Medulla oblongata (tissue), 1 donor: ENCODE measurements around the gene OXLD1.

Experiments
- DNase-seq: peaks from one replicate; pipeline ENCODE4 v3.0.0-alpha.2; 2015; ENCODE audit errors: extremely low spot score

OXLD1 gene

GRCh38 chr17:81702934-81703746 lies 36.7 kb upstream of the OXLD1 start, which contains the start of gene MRPL12:
Gene MRPL12 (plus strand): TSS chr17:81703367. CDS start chr17:81703502, 135 bp downstream.
- DNase-seq = peak; percentile 98

- DNase-seq = no peak
These were observed 35.1 kb upstream of the OXLD1 start for GRCh38 chr17:81701288-81702071.

GRCh38 chr17:81700353-81701287 lies 34.2 kb upstream of the OXLD1 start:
- no peak for DNase-seq

GRCh38 chr17:81697261-81698044 lies 31.0 kb upstream of the OXLD1 start:
- DNase-seq = no peak

- DNase-seq = no peak
These were observed 30.0 kb upstream of the OXLD1 start for GRCh38 chr17:81696218-81696941.

- no peak for DNase-seq
These were observed 29.4 kb upstream of the OXLD1 start for GRCh38 chr17:81695801-81696200.

- DNase-seq = no peak
These were observed 28.8 kb upstream of the OXLD1 start for GRCh38 chr17:81695211-81695610.

GRCh38 chr17:81694810-81695209 lies 28.4 kb upstream of the OXLD1 start:
- DNase-seq = no peak

- no peak for DNase-seq
These were observed 27.3 kb upstream of the OXLD1 start for GRCh38 chr17:81693509-81694210.

GRCh38 chr17:81691608-81692007 lies 25.2 kb upstream of the OXLD1 start:
- DNase-seq = no peak

- no peak for DNase-seq
These were observed 24.8 kb upstream of the OXLD1 start for GRCh38 chr17:81691196-81691595.

- DNase-seq = no peak
These were observed 24.1 kb upstream of the OXLD1 start for GRCh38 chr17:81690549-81690948.

- DNase-seq = no peak
These were observed 23.7 kb upstream of the OXLD1 start for GRCh38 chr17:81690066-81690465.

- no peak for DNase-seq
These were observed 22.2 kb upstream of the OXLD1 start for GRCh38 chr17:81688616-81689015.

- DNase-seq = no peak
These were observed 21.6 kb upstream of the OXLD1 start for GRCh38 chr17:81687770-81688541.

- no peak for DNase-seq
These were observed 20.2 kb upstream of the OXLD1 start for GRCh38 chr17:81686614-81687013.

- no peak for DNase-seq
These were observed 18.7 kb upstream of the OXLD1 start for GRCh38 chr17:81685108-81685507.

GRCh38 chr17:81684442-81684911 lies 18.1 kb upstream of the OXLD1 start:
- DNase-seq = no peak
